GM12878 (cell line): Measurements from ENCODE around the gene FLII. TPM values are rescaled to one million over a fixed set of nuclear protein-coding genes. Genes with fewer than 3 reads are reported as not detected.

Source experiments
- polyA plus RNA-seq, 11 experiments: library from polyadenylated mRNA; depleted of rRNA in 4 of 11; unstranded in 6 of 11; stranded (reverse) in 5 of 11; fragments of >200 nt; fragmentation: Nextera tagmentation in 4 of 11; fragmentation: Illumina TruSeq in 1 of 11; extraction: Ambion mirVana in 4 of 11; extraction: Trizol in 1 of 11; gene quantifications; 1 replicate in 1 of 11; 2 replicates in 10 of 11; pipeline versions ENCODE4 v1.2.1 to v1.2.3, GENCODE V29; 2011 to 2016; ENCODE audit warnings: inconsistent platforms in 2 of 11, missing spikeins in 2 of 11, low read depth in 1 of 11
- total RNA-seq, 4 experiments: library from RNA; depleted of rRNA in 3 of 4; stranded (reverse); fragments of >200 nt in 3 of 4; fragmentation: Illumina TruSeq in 1 of 4; extraction: Trizol in 1 of 4; gene quantifications; 2 replicates each; pipeline versions ENCODE4 v1.2.1 to v1.2.3, GENCODE V29; 2013 to 2021

FLII gene
- total and polyA plus RNA-seq, 10 of the 15 experiments (the other 5 are each of a cell fraction or from before 2014, with no cell fraction given): 22.2 to 200 (median 121) TPM

Other genes with a start within 250 kb of the FLII start
Only the 7 nearest of the 12 such genes appear.
- gene ALKBH5, start 74.9 kb downstream of the FLII start, total RNA-seq (2014; rRNA removed): 62.7 and 65.9 TPM in 2 replicates
- gene ALKBH5, start 74.9 kb downstream of the FLII start, total RNA-seq (2014; rRNA removed; fragmentation: Illumina TruSeq; extraction: Trizol): 45.0 and 47.0 TPM in 2 replicates
- 77.0 and 78.3 TPM in 2 replicates for gene ALKBH5, start 74.9 kb downstream of the FLII start, total RNA-seq (2021)
- gene ALKBH5, start 74.9 kb downstream of the FLII start, polyA plus RNA-seq (2011; rRNA removed): 98.6 and 99.9 TPM in 2 replicates
- 34.8 and 44.7 TPM in 2 replicates for gene ALKBH5, start 74.9 kb downstream of the FLII start, polyA plus RNA-seq (2014; fragmentation: Illumina TruSeq; extraction: Trizol)
- gene ALKBH5, start 74.9 kb downstream of the FLII start, polyA plus RNA-seq (2014; fragmentation: Nextera tagmentation; extraction: Ambion mirVana): 10 to 100 TPM; 13.7 to 31.8 TPM
- gene ALKBH5, start 74.9 kb downstream of the FLII start, polyA plus RNA-seq (2014; rRNA removed): 51.8 and 54.0 TPM in 2 replicates
- gene ALKBH5, start 74.9 kb downstream of the FLII start, polyA plus RNA-seq (2016; fragmentation: Nextera tagmentation; extraction: Ambion mirVana): 10 to 100 TPM; 53.0 to 59.3 TPM
- 5.9 and 7.8 TPM in 2 replicates for gene LLGL1, start 33.1 kb downstream of the FLII start, total RNA-seq (2014; rRNA removed)
- gene LLGL1, start 33.1 kb downstream of the FLII start, total RNA-seq (2014; rRNA removed; fragmentation: Illumina TruSeq; extraction: Trizol): 1.9 and 3.0 TPM in 2 replicates
- gene LLGL1, start 33.1 kb downstream of the FLII start, total RNA-seq (2021): 8.8 and 9.2 TPM in 2 replicates
- gene LLGL1, start 33.1 kb downstream of the FLII start, polyA plus RNA-seq (2011; rRNA removed): 1.5 and 3.7 TPM in 2 replicates
- 0.70 and 2.0 TPM in 2 replicates for gene LLGL1, start 33.1 kb downstream of the FLII start, polyA plus RNA-seq (2014; fragmentation: Illumina TruSeq; extraction: Trizol)
- under 1 TPM; 0.02 TPM for gene LLGL1, start 33.1 kb downstream of the FLII start, polyA plus RNA-seq (2014; fragmentation: Nextera tagmentation; extraction: Ambion mirVana)
- 8.7 and 9.8 TPM in 2 replicates for gene LLGL1, start 33.1 kb downstream of the FLII start, polyA plus RNA-seq (2014; rRNA removed)
- gene LLGL1, start 33.1 kb downstream of the FLII start, polyA plus RNA-seq (2016; fragmentation: Nextera tagmentation; extraction: Ambion mirVana): 1 to 10 TPM in 1 of 2 experiments, under 1 TPM in 1; 0.82 to 1.3 TPM
- 6.6 and 7.3 TPM in 2 replicates for gene MIEF2, start 1.9 kb upstream of the FLII start, total RNA-seq (2014; rRNA removed)
- 1.6 and 1.7 TPM in 2 replicates for gene MIEF2, start 1.9 kb upstream of the FLII start, total RNA-seq (2014; rRNA removed; fragmentation: Illumina TruSeq; extraction: Trizol)
- gene MIEF2, start 1.9 kb upstream of the FLII start, total RNA-seq (2021): 8.3 and 8.4 TPM in 2 replicates
- 2.3 and 3.9 TPM in 2 replicates for gene MIEF2, start 1.9 kb upstream of the FLII start, polyA plus RNA-seq (2011; rRNA removed)
- 0.35 and 1.4 TPM in 2 replicates for gene MIEF2, start 1.9 kb upstream of the FLII start, polyA plus RNA-seq (2014; fragmentation: Illumina TruSeq; extraction: Trizol)
- gene MIEF2, start 1.9 kb upstream of the FLII start, polyA plus RNA-seq (2014; fragmentation: Nextera tagmentation; extraction: Ambion mirVana): under 1 TPM; 0.16 to 0.42 TPM
- 4.2 and 6.1 TPM in 2 replicates for gene MIEF2, start 1.9 kb upstream of the FLII start, polyA plus RNA-seq (2014; rRNA removed)
- gene MIEF2, start 1.9 kb upstream of the FLII start, polyA plus RNA-seq (2016; fragmentation: Nextera tagmentation; extraction: Ambion mirVana): 1 to 10 TPM; 7.1 to 9.2 TPM
- gene TOP3A, start 56.3 kb upstream of the FLII start, total RNA-seq (2014; rRNA removed): 32.8 and 39.5 TPM in 2 replicates
- gene TOP3A, start 56.3 kb upstream of the FLII start, total RNA-seq (2014; rRNA removed; fragmentation: Illumina TruSeq; extraction: Trizol): 31.3 and 33.6 TPM in 2 replicates
- gene TOP3A, start 56.3 kb upstream of the FLII start, total RNA-seq (2021): 50.0 and 51.9 TPM in 2 replicates
- 21.6 and 25.3 TPM in 2 replicates for gene TOP3A, start 56.3 kb upstream of the FLII start, polyA plus RNA-seq (2011; rRNA removed)
- 22.8 and 30.8 TPM in 2 replicates for gene TOP3A, start 56.3 kb upstream of the FLII start, polyA plus RNA-seq (2014; fragmentation: Illumina TruSeq; extraction: Trizol)
- 10 to 100 TPM in 1 of 2 experiments, 1 to 10 TPM in 1; 4.2 to 11.5 TPM for gene TOP3A, start 56.3 kb upstream of the FLII start, polyA plus RNA-seq (2014; fragmentation: Nextera tagmentation; extraction: Ambion mirVana)
- gene TOP3A, start 56.3 kb upstream of the FLII start, polyA plus RNA-seq (2014; rRNA removed): 30.0 and 30.2 TPM in 2 replicates
- gene TOP3A, start 56.3 kb upstream of the FLII start, polyA plus RNA-seq (2016; fragmentation: Nextera tagmentation; extraction: Ambion mirVana): 10 to 100 TPM; 35.3 to 39.4 TPM
- 10.4 and 11.6 TPM in 2 replicates for gene SMCR8, start 56.6 kb upstream of the FLII start, total RNA-seq (2014; rRNA removed)
- 9.6 and 10.9 TPM in 2 replicates for gene SMCR8, start 56.6 kb upstream of the FLII start, total RNA-seq (2014; rRNA removed; fragmentation: Illumina TruSeq; extraction: Trizol)
- gene SMCR8, start 56.6 kb upstream of the FLII start, total RNA-seq (2021): 14.6 and 16.4 TPM in 2 replicates
- gene SMCR8, start 56.6 kb upstream of the FLII start, polyA plus RNA-seq (2011; rRNA removed): 5.3 and 6.4 TPM in 2 replicates
- 12.1 and 13.4 TPM in 2 replicates for gene SMCR8, start 56.6 kb upstream of the FLII start, polyA plus RNA-seq (2014; fragmentation: Illumina TruSeq; extraction: Trizol)
- under 1 TPM; 0.52 to 0.77 TPM for gene SMCR8, start 56.6 kb upstream of the FLII start, polyA plus RNA-seq (2014; fragmentation: Nextera tagmentation; extraction: Ambion mirVana)
- 9.7 and 9.9 TPM in 2 replicates for gene SMCR8, start 56.6 kb upstream of the FLII start, polyA plus RNA-seq (2014; rRNA removed)
- gene SMCR8, start 56.6 kb upstream of the FLII start, polyA plus RNA-seq (2016; fragmentation: Nextera tagmentation; extraction: Ambion mirVana): 1 to 10 TPM; 4.5 to 4.7 TPM
- 36.6 and 38.8 TPM in 2 replicates for gene SHMT1, start 104.8 kb upstream of the FLII start, total RNA-seq (2014; rRNA removed)
- gene SHMT1, start 104.8 kb upstream of the FLII start, total RNA-seq (2014; rRNA removed; fragmentation: Illumina TruSeq; extraction: Trizol): 23.5 and 27.2 TPM in 2 replicates
- gene SHMT1, start 104.8 kb upstream of the FLII start, total RNA-seq (2021): 34.9 and 38.0 TPM in 2 replicates
- 14.6 and 21.7 TPM in 2 replicates for gene SHMT1, start 104.8 kb upstream of the FLII start, polyA plus RNA-seq (2011; rRNA removed)
- 21.9 and 31.3 TPM in 2 replicates for gene SHMT1, start 104.8 kb upstream of the FLII start, polyA plus RNA-seq (2014; fragmentation: Illumina TruSeq; extraction: Trizol)
- gene SHMT1, start 104.8 kb upstream of the FLII start, polyA plus RNA-seq (2014; fragmentation: Nextera tagmentation; extraction: Ambion mirVana): 1 to 10 TPM; 5.2 to 7.5 TPM
- gene SHMT1, start 104.8 kb upstream of the FLII start, polyA plus RNA-seq (2014; rRNA removed): 38.0 and 39.6 TPM in 2 replicates
- gene SHMT1, start 104.8 kb upstream of the FLII start, polyA plus RNA-seq (2016; fragmentation: Nextera tagmentation; extraction: Ambion mirVana): 10 to 100 TPM; 59.7 to 60.1 TPM
- not detected in 2 replicates for gene EVPLL, start 119.0 kb upstream of the FLII start, total RNA-seq (2014; rRNA removed)
- not detected in 2 replicates for gene EVPLL, start 119.0 kb upstream of the FLII start, total RNA-seq (2014; rRNA removed; fragmentation: Illumina TruSeq; extraction: Trizol)
- gene EVPLL, start 119.0 kb upstream of the FLII start, total RNA-seq (2021): not detected in 2 replicates
- gene EVPLL, start 119.0 kb upstream of the FLII start, polyA plus RNA-seq (2011; rRNA removed): not detected in 2 replicates
- gene EVPLL, start 119.0 kb upstream of the FLII start, polyA plus RNA-seq (2014; fragmentation: Illumina TruSeq; extraction: Trizol): not detected in 2 replicates
- not detected for gene EVPLL, start 119.0 kb upstream of the FLII start, polyA plus RNA-seq (2014; fragmentation: Nextera tagmentation; extraction: Ambion mirVana)
- gene EVPLL, start 119.0 kb upstream of the FLII start, polyA plus RNA-seq (2014; rRNA removed): not detected in 2 replicates
- not detected for gene EVPLL, start 119.0 kb upstream of the FLII start, polyA plus RNA-seq (2016; fragmentation: Nextera tagmentation; extraction: Ambion mirVana)